Central memory CD8-positive, alpha-beta T cell (primary cell): Measurements from ENCODE around the gene CEP57L1.
A peak's percentile ranks its signal among the peaks of the same experiment; 100 is the strongest.
"Not testable (repeated sequence)": the region's sequence is repeated elsewhere in the genome, so short reads cannot be mapped to it uniquely, and the experiment has no call there.

Experiments
- ATAC-seq: fragments of 150-1000 bp; cut with Tn5 transposase; replicated peaks from 2 replicates; pipeline ENCODE4 v1.10.0; 2022; ENCODE audit warnings: mild to moderate bottlenecking, moderate FRiP score, moderate number of reproducible peaks; ENCODE audit not compliant: poor library complexity, severe bottlenecking; ENCODE audit errors: extremely low read depth
- DNase-seq, 2 donors: peaks; one replicate each; pipeline ENCODE4 v3.0.0; 2021; ENCODE audit warnings: low spot score in 2 of 2
- H3K27ac Mint-ChIP-seq: one replicate; pipeline ENCODE4 v1.8.0; 2022; ENCODE audit warnings: low read depth, mild to moderate bottlenecking, moderate library complexity, mixed read lengths
- H3K27me3 Mint-ChIP-seq: one replicate; pipeline ENCODE4 v1.8.0; 2022; ENCODE audit warnings: mixed read lengths
- H3K36me3 Mint-ChIP-seq: one replicate; pipeline ENCODE4 v1.8.0; 2022; ENCODE audit warnings: mild to moderate bottlenecking, moderate library complexity, mixed read lengths; ENCODE audit not compliant: insufficient read depth
- H3K4me1 Mint-ChIP-seq: one replicate; pipeline ENCODE4 v1.8.0; 2022; ENCODE audit warnings: mixed read lengths
- H3K4me3 Mint-ChIP-seq: one replicate; pipeline ENCODE4 v1.8.0; 2022; ENCODE audit warnings: mild to moderate bottlenecking, moderate library complexity, mixed read lengths
- H3K9me3 Mint-ChIP-seq: one replicate; pipeline ENCODE4 v1.8.0; 2022; ENCODE audit warnings: mixed read lengths

The CEP57L1 gene

DNA sequence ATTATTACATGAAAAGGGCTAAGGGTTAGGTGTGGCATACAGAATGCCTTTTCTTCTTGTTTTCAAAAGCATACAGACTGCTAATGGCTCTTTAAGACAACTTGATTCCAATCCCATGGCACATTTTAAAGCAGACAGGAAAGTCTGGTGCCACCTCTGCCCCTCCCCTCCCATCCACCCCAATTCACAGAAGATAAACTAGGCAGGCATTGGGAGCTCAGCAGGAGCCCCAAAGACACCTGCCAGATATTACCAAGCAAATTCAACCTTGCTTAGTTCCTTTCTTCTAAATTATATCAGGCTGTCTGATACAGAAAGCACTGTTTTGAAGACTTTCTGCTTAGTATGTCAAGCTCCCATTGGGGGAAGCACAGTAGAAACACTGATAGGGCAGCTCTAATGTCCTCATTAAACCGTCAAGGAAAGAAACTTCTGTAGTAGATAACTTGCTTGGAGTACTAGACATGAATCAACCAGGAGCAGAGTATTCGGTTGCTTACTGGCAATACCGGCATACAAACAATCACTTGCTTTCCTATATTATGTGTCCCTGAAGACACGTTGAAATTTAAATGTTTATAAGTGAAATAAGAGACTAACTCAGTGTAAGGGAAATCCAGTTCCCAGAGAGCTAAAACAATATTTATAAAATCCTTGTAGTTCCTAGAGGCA is 13.7 kb upstream of the CEP57L1 start:
- Mint-ChIP-seq H3K36me3 (no peaks in the 10 kb centered on the region), H3K4me1 (peaks cover 3% of the 10 kb centered on the region), H3K4me3 (no peak overlapping the region), H3K27ac (no peak overlapping the region), H3K27me3 (no peaks in the 10 kb centered on the region), H3K9me3 (no peaks in the 10 kb centered on the region)
- DNase-seq (no peak), ATAC-seq (no peak)

DNA sequence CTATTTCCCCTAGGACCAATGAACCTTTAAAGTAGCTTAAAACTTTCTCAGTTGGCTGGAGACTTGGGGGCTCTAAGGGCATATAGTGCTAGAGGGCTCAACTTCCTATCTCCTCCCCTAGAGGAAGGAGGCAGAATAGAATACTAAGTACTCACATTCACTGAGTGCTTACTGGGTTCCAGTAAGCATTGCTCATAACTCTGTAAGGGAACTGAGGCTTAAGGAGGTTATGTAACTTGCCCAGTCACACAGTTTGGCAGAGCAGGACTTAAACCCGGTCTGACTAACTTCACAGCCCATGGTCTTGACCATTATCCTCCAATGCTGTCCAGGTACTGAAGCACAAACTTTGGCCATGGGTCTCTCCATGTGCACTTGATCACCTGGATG is 13.1 kb upstream of the CEP57L1 start:
- ATAC-seq: no peak
- Mint-ChIP-seq H3K36me3 (no peaks in the 10 kb centered on the region), H3K4me1 (no peaks in the 10 kb centered on the region), H3K4me3 (no peak overlapping the region), H3K27me3 (no peaks in the 10 kb centered on the region), H3K9me3 (no peaks in the 10 kb centered on the region), H3K27ac (no peak overlapping the region)
- DNase-seq: no peak

DNA sequence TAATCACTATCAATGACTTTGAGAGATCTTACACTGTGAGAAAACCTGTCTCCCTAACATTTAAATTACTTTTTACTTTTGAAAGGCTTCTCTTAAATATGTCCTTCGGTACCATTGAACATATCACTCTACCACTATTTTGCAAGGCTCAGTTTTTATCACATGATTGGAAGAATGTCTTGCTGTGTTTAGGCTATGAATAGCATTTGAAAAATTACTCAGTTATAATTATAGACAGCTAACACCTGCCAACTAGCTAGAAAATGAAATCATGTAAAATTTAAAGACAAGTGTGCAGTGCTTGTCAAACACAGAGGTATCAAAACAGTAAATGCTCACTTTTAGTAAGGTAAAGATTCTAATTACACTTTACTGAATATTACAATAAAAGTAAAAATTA is 11.7 kb upstream of the CEP57L1 start:
- Mint-ChIP-seq H3K9me3 (no peaks in the 10 kb centered on the region), H3K4me3 (no peak overlapping the region), H3K36me3 (peaks cover 2% of the 10 kb centered on the region), H3K4me1 (peaks cover 3% of the 10 kb centered on the region), H3K27ac (no peak overlapping the region), H3K27me3 (no peaks in the 10 kb centered on the region)
- ATAC-seq (no peak), DNase-seq (no peak)

DNA sequence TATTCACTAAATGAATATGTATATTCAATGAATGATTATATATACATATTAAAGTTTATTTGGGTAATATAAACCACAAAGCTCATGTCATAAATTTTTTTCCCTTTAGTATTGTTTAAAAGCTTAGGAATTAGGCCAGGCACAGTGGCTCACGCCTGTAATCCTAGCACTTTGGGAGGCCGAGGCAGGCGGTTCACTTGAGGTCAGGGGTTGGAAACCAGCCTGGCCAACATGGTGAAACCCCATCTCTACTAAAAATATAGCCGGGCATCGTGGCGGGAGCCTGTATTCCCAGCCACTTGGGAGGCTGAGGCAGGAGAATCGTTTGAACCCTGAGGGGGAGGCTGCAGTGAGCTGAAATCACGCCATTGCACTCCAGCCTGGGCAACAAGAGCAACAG is 11.2 kb upstream of the CEP57L1 start:
- H3K36me3 Mint-ChIP-seq, ATAC-seq, H3K27ac Mint-ChIP-seq, H3K4me3 Mint-ChIP-seq, H3K27me3 Mint-ChIP-seq, H3K9me3 Mint-ChIP-seq, H3K4me1 Mint-ChIP-seq, DNase-seq: not testable (repeated sequence)

DNA sequence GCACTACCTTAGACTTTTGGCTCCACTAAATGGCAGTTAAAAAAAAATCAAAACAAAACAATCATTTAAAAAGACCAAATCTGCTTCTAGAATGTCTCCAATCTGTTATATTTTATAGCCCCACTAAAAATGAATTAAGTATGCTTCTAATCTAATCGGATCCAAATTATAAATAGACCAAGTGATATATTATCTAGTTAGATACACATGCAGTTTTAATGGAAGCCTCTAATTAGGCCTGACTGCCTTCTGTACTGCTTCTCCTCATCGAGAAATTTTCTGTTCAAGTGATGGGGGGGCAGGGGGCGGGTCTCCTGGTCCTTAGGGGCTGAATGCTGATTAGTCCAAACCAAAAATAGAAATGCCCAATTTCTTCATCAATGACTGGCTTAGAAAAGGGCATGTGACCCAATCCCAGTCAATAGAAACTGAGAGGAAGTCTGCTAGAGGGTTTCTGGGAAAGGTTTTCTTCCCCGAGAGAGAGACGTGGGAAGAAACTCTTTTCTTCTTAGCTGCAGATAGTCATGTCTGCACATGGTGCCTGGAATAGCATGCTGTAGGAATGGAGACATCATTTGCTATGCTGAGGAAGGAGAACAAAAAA is 7.5 kb upstream of the CEP57L1 start:
- H3K27me3 Mint-ChIP-seq: no peaks in the 10 kb centered on the region
- peaks cover 4% of the 10 kb centered on the region for H3K36me3 Mint-ChIP-seq
- no peak for DNase-seq

DNA sequence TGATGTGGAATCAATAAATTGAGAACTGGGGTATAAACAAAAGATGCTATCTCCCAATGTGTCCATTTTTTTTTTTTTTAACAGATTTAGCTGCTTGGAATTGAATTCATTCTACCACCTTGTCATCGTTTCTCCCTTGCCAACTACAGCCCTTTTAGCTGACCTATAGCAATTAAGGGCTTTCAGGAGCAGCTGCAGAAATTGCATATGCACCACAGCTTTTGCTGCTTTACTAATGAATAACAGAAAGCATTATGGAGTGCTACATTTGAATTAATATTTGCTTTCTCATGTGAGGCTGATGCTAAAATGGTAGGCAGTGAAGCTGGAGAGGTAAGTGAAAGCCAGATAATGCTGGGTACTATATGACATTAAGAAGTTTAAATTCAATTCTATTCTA is 6.3 kb upstream of the CEP57L1 start:
- DNase-seq (no peak), ATAC-seq (no peak)
- no peaks in the 10 kb centered on the region for H3K27me3 Mint-ChIP-seq
- no peak overlapping the region for H3K4me3 Mint-ChIP-seq
- peaks cover 49% of the 10 kb centered on the region for H3K4me1 Mint-ChIP-seq
- H3K27ac Mint-ChIP-seq: peak overlapping the region; percentile 1
- no peaks in the 10 kb centered on the region for H3K9me3 Mint-ChIP-seq
- peaks cover 5% of the 10 kb centered on the region for H3K36me3 Mint-ChIP-seq

More for the DNA sequence above, 7.5 kb upstream of the CEP57L1 start:
- no peak overlapping the region for H3K27ac Mint-ChIP-seq
- ATAC-seq: no peak
- peaks cover 40% of the 10 kb centered on the region for H3K4me1 Mint-ChIP-seq
- H3K9me3 Mint-ChIP-seq: no peaks in the 10 kb centered on the region
- H3K4me3 Mint-ChIP-seq: no peak overlapping the region

DNA sequence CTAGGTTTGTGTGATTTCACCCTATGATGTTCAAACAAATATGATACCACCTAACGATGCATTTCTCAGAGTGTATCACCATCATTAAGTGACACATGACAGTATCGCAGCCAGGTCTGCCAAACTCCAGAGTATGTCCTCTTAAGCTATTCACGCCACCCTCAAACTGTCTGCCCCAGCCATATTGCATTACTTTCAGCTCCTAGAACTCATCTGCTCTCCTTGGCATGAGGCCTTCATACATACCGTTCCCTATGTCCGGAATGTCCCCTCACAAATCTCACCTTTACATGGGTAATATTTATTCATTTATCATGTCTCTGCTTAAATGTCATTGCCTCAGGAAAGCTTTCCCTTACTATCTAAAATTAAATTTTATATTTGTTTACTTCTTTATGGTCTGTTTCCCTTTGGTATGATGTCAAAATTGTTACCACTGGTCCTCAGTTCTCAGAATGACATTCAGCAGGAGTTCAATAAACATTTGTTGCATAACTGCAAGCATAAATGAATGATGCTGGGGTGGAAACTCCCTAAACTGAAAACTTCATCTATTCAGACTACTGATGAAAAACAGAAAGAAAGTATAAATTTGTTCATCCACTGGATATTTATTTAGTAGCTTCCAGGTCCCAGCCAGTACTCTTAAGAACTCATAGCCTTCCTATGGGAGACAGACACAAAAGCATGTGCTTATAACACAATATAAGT is 3.8 kb upstream of the CEP57L1 start:
- no peak for DNase-seq
- Mint-ChIP-seq H3K27ac (peak overlapping the region; percentile 74), H3K27me3 (no peaks in the 10 kb centered on the region), H3K4me3 (peak overlapping the region; percentile 91), H3K36me3 (peaks cover 15% of the 10 kb centered on the region), H3K9me3 (no peaks in the 10 kb centered on the region), H3K4me1 (peaks cover 62% of the 10 kb centered on the region)
- no peak for ATAC-seq

DNA sequence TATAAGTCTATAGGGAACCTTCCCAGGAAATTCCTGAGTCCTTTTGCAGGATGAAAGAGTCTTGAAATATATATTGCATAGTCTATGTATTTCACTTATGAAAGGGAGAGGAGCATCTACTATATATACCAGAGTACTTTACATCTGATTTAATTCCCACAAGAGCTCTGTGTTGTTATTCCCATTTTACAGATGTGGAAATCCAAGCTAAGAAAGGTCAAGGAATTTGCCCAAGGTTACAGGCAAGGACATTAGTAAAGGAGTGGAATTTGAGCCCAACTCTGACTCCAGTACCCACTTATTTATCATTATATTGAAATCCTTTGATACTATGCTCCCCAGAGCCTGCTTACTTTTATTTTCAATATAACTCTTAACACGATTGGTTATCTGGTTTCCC is 3.2 kb upstream of the CEP57L1 start:
- no peaks in the 10 kb centered on the region for H3K9me3 Mint-ChIP-seq
- H3K27me3 Mint-ChIP-seq: no peaks in the 10 kb centered on the region
- peaks cover 69% of the 10 kb centered on the region for H3K4me1 Mint-ChIP-seq
- H3K36me3 Mint-ChIP-seq: peaks cover 15% of the 10 kb centered on the region
- no peak for DNase-seq
- H3K27ac Mint-ChIP-seq: peak overlapping the region; percentile 74
- no peak for ATAC-seq
- H3K4me3 Mint-ChIP-seq: peak overlapping the region; percentile 91

DNA sequence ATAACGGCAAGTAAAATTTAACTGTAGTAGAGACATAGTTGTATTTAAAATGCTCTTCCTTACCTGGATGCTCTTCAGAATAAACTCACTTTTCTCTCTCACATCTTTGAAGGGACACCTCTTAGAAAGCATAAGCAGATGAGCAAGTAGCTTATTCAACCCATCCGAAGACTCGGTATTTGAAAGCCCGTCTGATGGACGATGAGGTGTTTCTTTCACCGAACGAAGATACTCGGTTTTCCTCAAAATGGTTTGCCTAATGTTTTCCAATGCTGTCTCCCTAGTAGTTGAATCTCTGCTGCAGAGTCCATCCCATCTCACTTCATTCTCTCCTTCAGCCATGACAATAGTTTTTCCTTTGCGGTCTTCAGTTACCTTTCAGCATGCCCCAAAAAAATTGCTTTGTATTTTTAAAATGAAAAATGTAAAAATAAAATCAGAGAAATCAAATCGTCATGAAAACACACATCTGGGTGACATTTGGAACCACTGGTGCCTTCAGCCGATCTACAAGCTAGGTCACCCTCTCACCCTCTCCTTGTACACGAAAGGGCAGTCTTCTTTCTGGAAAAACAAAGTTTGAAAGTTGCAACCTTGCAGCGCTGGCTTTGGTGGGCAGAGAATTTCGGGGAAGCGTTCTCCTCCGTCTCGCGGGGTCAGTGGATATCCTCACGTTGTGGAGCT is 1.4 kb upstream of the CEP57L1 start:
- no peak for ATAC-seq
- peaks cover 13% of the 10 kb centered on the region for H3K36me3 Mint-ChIP-seq
- H3K9me3 Mint-ChIP-seq: no peaks in the 10 kb centered on the region
- DNase-seq: no peak
- peak overlapping the region; percentile 63 for H3K27ac Mint-ChIP-seq
- peak overlapping the region; percentile 91 for H3K4me3 Mint-ChIP-seq
- no peaks in the 10 kb centered on the region for H3K27me3 Mint-ChIP-seq
- peaks cover 76% of the 10 kb centered on the region for H3K4me1 Mint-ChIP-seq

DNA sequence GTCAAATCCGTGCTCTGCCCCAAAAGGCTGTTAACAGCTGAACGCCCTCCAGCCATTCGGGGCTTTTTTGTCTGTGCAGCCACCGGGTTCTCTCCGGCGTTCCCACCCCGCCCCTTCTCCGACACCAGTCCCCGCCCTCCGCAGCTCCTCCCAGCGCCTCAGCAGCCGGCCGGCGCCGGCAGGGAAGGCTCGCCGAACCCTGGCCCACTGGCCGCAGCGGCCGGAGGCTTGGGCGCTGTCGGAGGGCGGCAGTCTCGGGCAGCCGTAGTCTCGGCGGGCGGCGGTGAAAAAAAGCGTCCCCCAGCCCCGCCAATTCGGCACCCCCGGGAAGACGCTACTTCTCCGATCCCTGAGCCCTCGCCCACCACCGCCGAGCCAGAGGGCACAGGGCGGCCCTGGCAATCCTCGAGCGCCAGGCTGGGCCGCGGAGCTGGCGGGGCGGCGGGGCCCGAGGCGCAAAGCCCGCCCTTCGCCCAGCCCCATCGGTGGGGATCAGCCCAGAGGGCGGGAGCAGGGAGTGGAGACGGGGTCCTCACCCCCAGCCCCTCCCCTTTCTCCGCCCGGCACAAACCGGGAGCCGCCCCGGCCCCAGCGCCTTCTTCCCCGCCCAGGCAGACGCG is 781 bp upstream of the CEP57L1 start, which contains the start of gene SESN1:
Gene SESN1 (minus strand): TSS at position 431 of the 620 bp plus-strand sequence. CDS start 773 bp downstream, outside the sequence.
- Mint-ChIP-seq H3K4me3 (peak within 1 kb of the TSS; percentile 91), H3K4me1 (peaks cover 75% of the 10 kb centered on the region)

DNA sequence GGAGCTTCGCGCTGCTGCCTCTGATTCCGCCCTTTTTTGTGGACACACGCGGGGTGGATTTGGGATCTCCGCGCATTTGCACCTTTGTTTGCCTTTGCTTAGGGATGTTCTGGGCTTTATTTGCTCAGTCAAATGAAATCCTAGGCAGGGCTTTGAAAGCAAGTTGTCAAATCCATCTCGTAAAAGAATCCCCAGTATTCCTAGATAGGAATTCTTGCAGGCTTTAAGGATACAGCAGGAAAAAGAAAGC is 453 bp downstream of the CEP57L1 start:
- no peak for DNase-seq
- Mint-ChIP-seq H3K27ac (peak overlapping the region; percentile 96), H3K27me3 (no peaks in the 10 kb centered on the region), H3K9me3 (no peaks in the 10 kb centered on the region), H3K4me3 (peak overlapping the region; percentile 91), H3K4me1 (peaks cover 64% of the 10 kb centered on the region), H3K36me3 (peaks cover 19% of the 10 kb centered on the region)
- no peak for ATAC-seq

More for the DNA sequence above, 781 bp upstream of the CEP57L1 start, which contains the start of gene SESN1:
- ATAC-seq (peak; percentile 64), DNase-seq (peak; percentile 62 to 68)
- Mint-ChIP-seq H3K9me3 (no peaks in the 10 kb centered on the region), H3K27me3 (no peaks in the 10 kb centered on the region), H3K36me3 (peaks cover 16% of the 10 kb centered on the region), H3K27ac (peak within 1 kb of the TSS; percentile 96)

DNA sequence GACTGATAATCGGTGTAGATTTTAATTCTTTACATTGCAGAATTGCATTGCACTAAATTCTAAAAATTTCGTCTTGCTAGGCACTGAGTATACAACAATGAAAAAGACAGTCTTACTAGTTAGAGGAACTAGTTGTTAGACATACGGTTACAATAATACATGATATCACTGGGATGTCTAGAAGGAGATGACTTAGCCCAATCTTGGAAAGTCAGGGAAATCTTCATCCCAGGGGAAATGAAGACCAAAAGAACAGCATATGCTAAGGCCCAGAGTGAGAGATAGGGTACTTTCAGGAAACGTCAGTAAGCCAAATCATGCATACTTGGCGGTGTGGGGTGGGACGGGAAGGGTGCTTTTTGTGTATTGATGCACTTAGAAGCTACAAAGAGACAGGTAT is 901 bp downstream of the CEP57L1 start:
- no peak for ATAC-seq
- Mint-ChIP-seq H3K36me3 (peaks cover 19% of the 10 kb centered on the region), H3K27ac (no peak overlapping the region), H3K4me3 (peak overlapping the region; percentile 91), H3K9me3 (no peaks in the 10 kb centered on the region), H3K4me1 (peaks cover 61% of the 10 kb centered on the region), H3K27me3 (no peaks in the 10 kb centered on the region)
- no peak for DNase-seq
